DOHH2 (cell line): ENCODE results near the gene NUBP2.
A peak's percentile ranks its signal among the peaks of the same experiment; 100 is the strongest.

ENCODE experiments used
- H3F3A ChIP-seq: fragments of 200-600 bp; sonication (generic), shearing (Covaris generic); 2 replicates; pipeline ENCODE4 v1.6.0; 2016; ENCODE audit warnings: antibody characterized with exemption, mild to moderate bottlenecking; ENCODE audit not compliant: control insufficient read depth, insufficient read depth
- H3K27ac ChIP-seq: fragments of 200-600 bp; sonication (generic); 2 replicates; pipeline ENCODE4 v1.5.1; 2014; ENCODE audit warnings: low read depth, mild to moderate bottlenecking, low read length, moderate library complexity
- H3K27me3 ChIP-seq: fragments of 200-600 bp; sonication (generic); 2 replicates; pipeline ENCODE4 v1.6.1; 2014; ENCODE audit warnings: mild to moderate bottlenecking, low read length, mixed read lengths; ENCODE audit not compliant: control insufficient read depth
- H3K36me3 ChIP-seq: fragments of 200-600 bp; sonication (generic); 2 replicates; pipeline ENCODE4 v1.6.1; 2014; ENCODE audit warnings: mild to moderate bottlenecking, low read length, moderate library complexity, mixed read lengths; ENCODE audit not compliant: control insufficient read depth
- H3K4me1 ChIP-seq: fragments of 200-600 bp; sonication (generic); 2 replicates; pipeline ENCODE4 v1.6.1; 2014; ENCODE audit warnings: mild to moderate bottlenecking, low read length, mixed read lengths; ENCODE audit not compliant: control insufficient read depth
- H3K4me2 ChIP-seq: fragments of 200-600 bp; sonication (generic); 2 replicates; pipeline ENCODE4 v1.6.0; 2014; ENCODE audit warnings: mild to moderate bottlenecking, low read length, moderate library complexity
- H3K4me3 ChIP-seq: fragments of 200-600 bp; sonication (generic); 2 replicates; pipeline ENCODE4 v1.5.1; 2014; ENCODE audit warnings: mild to moderate bottlenecking, low read length, mixed read lengths
- H3K79me2 ChIP-seq: fragments of 200-600 bp; sonication (generic); 2 replicates; pipeline ENCODE4 v1.6.1; 2014; ENCODE audit warnings: mild to moderate bottlenecking, low read length, mixed read lengths; ENCODE audit not compliant: control insufficient read depth
- H3K9me2 ChIP-seq: fragments of 200-600 bp; sonication (generic); replicated peaks from 2 replicates; pipeline ENCODE4 v1.6.1; 2014; ENCODE audit warnings: mild to moderate bottlenecking, low read length, mixed read lengths; ENCODE audit not compliant: control insufficient read depth
- H3K9me3 ChIP-seq: fragments of 200-600 bp; sonication (generic); 2 replicates; pipeline ENCODE4 v1.6.1; 2014; ENCODE audit warnings: antibody characterized with exemption, low read length, mixed read lengths; ENCODE audit not compliant: control insufficient read depth, insufficient read depth
- H4K20me1 ChIP-seq: fragments of 200-600 bp; sonication (generic); 2 replicates; pipeline ENCODE4 v1.6.0; 2014; ENCODE audit warnings: low read depth, mild to moderate bottlenecking, antibody characterized with exemption, low read length, moderate library complexity; ENCODE audit not compliant: control insufficient read depth, insufficient read depth
- EZH2phosphoT487 ChIP-seq: fragments of 200-600 bp; sonication (generic); IDR thresholded peaks from 2 replicates; pipeline ENCODE4 v1.6.1; 2017; ENCODE audit warnings: borderline replicate concordance, mild to moderate bottlenecking, antibody characterized with exemption, low read length, moderate library complexity, mixed read lengths
- TF ChIP-seq, protein P1 (sequence below): fragments of 200-600 bp; sonication (generic); IDR thresholded peaks from one replicate; pipeline ENCODE4 v1.5.1; 2014; ENCODE audit warnings: antibody characterized with exemption, mild to moderate bottlenecking, low read depth, low read length; ENCODE audit not compliant: poor library complexity, severe bottlenecking

Gene NUBP2

DNA sequence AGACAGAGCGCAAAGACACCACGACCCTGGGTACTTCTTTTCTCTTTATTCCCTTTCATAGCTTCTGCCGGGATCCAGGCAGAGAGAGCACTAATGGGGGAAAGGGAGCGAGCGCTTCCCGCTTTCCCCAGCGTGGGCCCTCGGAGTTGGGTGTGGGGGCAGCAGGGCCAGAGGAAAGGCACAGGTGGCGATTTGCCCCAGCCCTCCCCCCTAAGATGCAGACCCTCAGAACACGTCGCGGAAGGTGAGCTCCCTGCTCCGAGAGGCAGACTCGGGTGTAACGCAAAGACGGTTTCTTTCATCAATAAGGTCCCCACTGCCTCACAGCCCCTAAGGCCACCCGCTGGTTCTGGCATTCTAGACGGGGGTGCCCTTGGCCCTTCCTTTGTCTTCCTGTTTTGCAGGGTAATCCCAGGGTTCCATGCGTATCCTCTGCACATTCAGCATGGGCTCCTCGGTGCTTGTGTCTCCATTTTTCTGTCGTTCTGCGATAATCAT lies 10.8 kb upstream of the NUBP2 start:
- H3K36me3 ChIP-seq = peaks cover 77% of the 10 kb centered on the region
- TF ChIP-seq, protein P1, sequence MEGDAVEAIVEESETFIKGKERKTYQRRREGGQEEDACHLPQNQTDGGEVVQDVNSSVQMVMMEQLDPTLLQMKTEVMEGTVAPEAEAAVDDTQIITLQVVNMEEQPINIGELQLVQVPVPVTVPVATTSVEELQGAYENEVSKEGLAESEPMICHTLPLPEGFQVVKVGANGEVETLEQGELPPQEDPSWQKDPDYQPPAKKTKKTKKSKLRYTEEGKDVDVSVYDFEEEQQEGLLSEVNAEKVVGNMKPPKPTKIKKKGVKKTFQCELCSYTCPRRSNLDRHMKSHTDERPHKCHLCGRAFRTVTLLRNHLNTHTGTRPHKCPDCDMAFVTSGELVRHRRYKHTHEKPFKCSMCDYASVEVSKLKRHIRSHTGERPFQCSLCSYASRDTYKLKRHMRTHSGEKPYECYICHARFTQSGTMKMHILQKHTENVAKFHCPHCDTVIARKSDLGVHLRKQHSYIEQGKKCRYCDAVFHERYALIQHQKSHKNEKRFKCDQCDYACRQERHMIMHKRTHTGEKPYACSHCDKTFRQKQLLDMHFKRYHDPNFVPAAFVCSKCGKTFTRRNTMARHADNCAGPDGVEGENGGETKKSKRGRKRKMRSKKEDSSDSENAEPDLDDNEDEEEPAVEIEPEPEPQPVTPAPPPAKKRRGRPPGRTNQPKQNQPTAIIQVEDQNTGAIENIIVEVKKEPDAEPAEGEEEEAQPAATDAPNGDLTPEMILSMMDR = no peak
- no peak for TF ChIP-seq EZH2phosphoT487
- peaks cover 53% of the 10 kb centered on the region for H3K79me2 ChIP-seq

DNA sequence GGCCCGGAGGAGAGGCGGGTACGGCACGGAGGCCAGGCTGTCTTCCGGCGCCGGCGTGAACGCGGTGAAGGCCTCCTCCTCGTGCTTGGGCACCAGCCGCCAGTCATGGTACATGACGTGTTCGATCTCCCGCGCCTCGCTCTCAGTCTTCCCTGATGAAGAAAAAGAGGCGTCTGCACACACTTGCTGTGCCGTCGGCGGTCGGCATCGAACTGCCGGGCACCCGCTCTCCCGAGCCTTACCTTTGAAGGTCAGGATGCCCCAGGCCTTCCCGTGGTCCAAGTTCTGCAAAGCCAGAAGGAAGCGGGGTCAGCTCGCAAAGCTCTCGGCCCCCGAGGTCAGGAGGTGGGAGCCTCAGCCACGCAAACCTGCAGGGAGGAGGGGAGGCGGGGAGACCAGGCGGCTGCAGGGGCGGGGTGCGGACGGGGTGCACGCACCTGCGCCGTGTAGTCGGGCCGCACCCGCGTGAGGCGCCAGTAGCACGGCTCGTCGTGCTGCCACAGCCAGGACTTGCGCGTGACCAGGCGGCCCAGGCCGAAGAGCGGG lies 10.3 kb upstream of the NUBP2 start, which contains the start of gene EME2:
EME2 (plus strand) TSS at position 449 of the 546 bp plus-strand sequence. CDS start 418 bp downstream, outside the sequence.
- Histone ChIP-seq H3K4me3 (peak within 1 kb of the TSS; percentile 99), H3K4me1 (peaks cover 23% of the 10 kb centered on the region), H4K20me1 (no peaks in the 10 kb centered on the region), H3K9me2 (no peaks in the 10 kb centered on the region), H3F3A (peaks cover 18% of the 10 kb centered on the region), H3K27me3 (no peaks in the 10 kb centered on the region), H3K4me2 (peak within 1 kb of the TSS; percentile 96), H3K9me3 (no peaks in the 10 kb centered on the region), H3K27ac (peak within 1 kb of the TSS; percentile 83), H3K79me2 (peaks cover 53% of the 10 kb centered on the region), H3K36me3 (peaks cover 77% of the 10 kb centered on the region)
- TF ChIP-seq EZH2phosphoT487 = no peak
- TF ChIP-seq, protein P1 = no peak

More for the DNA sequence above, 10.8 kb upstream of the NUBP2 start:
- no peaks in the 10 kb centered on the region for H3K9me2 ChIP-seq
- H3K4me3 ChIP-seq = peak overlapping the region; percentile 99
- H3F3A ChIP-seq = peaks cover 18% of the 10 kb centered on the region
- H3K4me2 ChIP-seq = peak overlapping the region; percentile 96
- no peaks in the 10 kb centered on the region for H3K27me3 ChIP-seq
- H3K27ac ChIP-seq = peak overlapping the region; percentile 83
- peaks cover 23% of the 10 kb centered on the region for H3K4me1 ChIP-seq
- H4K20me1 ChIP-seq = no peaks in the 10 kb centered on the region
- no peaks in the 10 kb centered on the region for H3K9me3 ChIP-seq

DNA sequence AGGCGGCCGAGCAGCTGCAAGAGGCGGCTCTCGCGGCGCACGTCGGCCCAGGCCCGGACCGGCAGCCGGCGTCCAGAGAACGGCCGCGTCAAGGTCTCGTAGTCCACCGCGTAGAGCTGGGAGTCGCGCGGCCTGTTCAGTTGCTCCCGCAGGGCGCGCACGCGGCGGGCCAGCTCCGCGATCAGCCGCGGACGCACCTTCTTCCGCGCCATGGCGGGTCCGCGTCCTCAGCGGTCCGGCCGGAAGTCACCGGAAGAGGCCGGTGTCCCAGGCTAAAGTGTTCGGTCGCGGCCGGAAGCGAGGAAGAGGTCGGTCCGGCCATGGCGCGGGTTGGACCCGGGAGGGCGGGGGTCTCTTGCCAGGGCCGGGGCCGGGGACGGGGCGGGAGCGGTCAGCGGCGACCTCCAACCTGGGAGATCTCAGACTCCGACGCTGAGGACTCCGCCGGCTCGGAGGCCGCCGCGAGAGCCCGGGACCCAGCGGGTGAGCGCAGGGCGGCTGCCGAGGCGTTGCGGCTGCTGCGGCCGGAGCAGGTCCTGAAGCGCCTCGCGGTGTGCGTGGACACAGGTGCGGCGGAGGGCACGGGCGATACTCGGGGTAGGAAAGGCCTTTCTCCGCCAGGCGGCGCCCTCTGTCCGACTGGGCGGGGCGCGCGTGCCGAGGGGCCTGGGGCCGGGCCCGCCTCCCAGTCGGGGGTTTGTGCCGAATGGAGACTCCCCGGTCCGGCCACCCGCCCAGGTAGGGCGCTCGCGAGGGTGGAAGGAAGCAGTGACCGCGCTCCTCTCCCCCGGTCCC lies 9.7 kb upstream of the NUBP2 start, which contains the start of gene MRPS34:
MRPS34 (minus strand) TSS at position 227 of the 795 bp plus-strand sequence; CDS start at position 212, 15 bp downstream.
- peak within 1 kb of the TSS; percentile 99 for H3K4me3 ChIP-seq
- TF ChIP-seq, protein P1 = peak; percentile 78
- no peak for TF ChIP-seq EZH2phosphoT487
- peaks cover 23% of the 10 kb centered on the region for H3K4me1 ChIP-seq
- H3K9me3 ChIP-seq = no peaks in the 10 kb centered on the region
- peak within 1 kb of the TSS; percentile 83 for H3K27ac ChIP-seq
- H3K4me2 ChIP-seq = peak within 1 kb of the TSS; percentile 96
- no peaks in the 10 kb centered on the region for H3K27me3 ChIP-seq
- H3K79me2 ChIP-seq = peaks cover 53% of the 10 kb centered on the region
- no peaks in the 10 kb centered on the region for H4K20me1 ChIP-seq
- peaks cover 18% of the 10 kb centered on the region for H3F3A ChIP-seq
- no peaks in the 10 kb centered on the region for H3K9me2 ChIP-seq
- H3K36me3 ChIP-seq = peaks cover 77% of the 10 kb centered on the region
